Activated CD8-positive, alpha-beta memory T cell treated with anti-CD3 and anti-CD28 coated beads for 48 hours (primary cell): ENCODE data around the gene EAF1.
"Not testable (repeated sequence)": the region's sequence is repeated elsewhere in the genome, so short reads cannot be mapped to it uniquely, and the experiment has no call there.

Experiments
- DNase-seq, 3 experiments: peaks; one replicate each; pipeline ENCODE4 v3.0.0-alpha.2; 2020; ENCODE audit warnings: low read depth in 2 of 3, low spot score in 2 of 3

Gene EAF1

GRCh38 chr3:15451216-15452113, 24.1 kb downstream of the EAF1 start:
- DNase-seq = no peak

- DNase-seq = no peak
Observed at GRCh38 chr3:15452156-15452555, 24.8 kb downstream of the EAF1 start.

DNA sequence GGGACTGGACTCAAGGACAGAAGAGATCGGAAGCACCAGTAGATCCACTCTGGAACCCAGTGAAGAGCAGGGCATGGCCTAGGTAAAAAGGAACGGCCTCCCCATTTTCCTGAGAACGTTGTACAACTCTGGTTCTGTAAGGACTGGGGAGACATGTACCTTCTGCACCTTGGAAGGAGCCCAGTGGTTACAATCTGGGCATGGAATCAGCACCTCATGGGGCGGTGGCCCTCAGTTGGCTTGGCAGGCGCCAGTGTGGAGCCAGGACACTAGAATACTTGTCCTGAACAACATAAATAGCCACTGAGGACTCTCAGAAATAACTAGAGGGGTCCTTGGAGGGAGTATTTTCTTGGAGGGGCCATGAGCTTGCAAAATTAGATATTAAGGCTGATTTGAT, 25.6 kb downstream of the EAF1 start:
- DNase-seq = no peak

DNA sequence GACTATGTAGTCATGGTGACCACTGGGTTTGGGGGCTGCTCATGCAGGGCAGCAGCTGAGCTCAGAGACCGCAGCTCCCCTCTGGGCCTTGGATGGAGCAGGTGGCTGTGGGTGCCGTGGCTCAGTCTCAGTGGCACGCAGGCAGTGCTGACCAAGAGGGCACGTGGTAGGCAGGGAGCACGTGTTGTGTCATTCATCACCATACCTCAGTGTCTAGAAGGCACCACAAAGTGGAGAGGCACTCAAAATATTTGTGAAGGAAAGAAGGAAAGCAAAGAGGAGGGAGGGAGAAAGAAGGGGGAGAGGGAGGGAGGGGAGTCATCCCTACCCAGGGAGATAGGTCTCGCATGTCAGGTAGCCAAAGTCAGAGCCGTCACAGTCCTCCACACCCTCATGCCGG, 26.1 kb downstream of the EAF1 start:
- DNase-seq = no peak

- DNase-seq = no peak
Observed at GRCh38 chr3:15453991-15454625, 26.7 kb downstream of the EAF1 start.

DNA sequence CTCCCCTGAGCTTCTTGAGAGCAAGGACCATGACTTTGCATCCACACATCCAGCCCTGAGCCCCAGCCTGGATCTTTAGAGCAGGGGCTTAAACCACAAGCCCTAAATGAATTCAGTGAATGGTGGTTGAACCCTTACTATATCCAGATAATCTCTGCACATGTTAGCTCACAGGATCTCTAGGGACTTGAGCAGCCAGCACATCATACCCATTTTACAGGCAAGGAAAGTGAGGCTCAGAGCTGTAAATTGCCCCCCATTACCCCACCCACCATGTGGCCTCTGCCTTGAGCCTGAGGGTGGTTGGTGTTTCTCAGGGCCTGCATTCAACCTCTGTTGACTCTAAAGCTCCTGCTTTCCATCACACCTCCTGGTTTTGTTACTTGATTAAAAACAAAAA, 27.6 kb downstream of the EAF1 start:
- no peak for DNase-seq

DNA sequence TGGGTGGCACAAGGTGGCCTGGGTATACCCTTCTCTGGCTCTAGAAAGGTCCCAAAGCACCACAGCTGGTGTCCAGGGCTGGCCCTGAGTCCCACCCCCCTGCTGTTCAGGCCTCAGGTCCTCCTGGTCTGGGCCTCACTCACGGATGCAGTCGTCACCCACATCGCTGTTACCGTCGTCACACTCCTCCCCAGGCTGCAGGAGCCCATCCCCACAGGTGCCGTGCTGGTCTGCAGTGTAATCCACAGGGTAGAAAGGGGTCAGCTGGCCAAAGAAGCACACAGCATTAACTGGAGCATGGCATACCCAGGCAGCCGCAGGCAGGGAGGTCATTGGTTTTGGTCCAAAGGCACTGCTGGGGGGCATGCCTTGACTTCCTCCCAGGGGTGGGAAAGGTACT, 28.4 kb downstream of the EAF1 start:
- DNase-seq = no peak

DNA sequence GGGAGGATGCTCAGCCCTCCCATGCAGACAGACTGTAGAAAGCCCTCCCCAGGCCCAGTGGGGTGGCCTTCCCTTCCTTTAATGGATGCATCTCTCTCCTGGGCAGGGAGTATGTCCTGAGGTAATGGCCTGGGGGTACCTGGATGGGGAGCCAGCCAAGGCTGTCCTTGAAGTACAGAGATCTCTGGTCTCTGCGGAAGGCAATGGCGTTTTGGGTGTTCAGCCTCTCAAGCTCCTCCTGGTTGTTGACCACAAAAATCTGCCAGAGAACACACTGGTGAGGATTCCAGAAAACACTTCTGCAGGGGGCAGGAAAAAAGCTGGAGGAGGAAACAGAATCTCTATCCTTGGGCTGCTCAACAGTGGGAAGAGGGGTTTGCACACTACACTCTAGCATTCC, 28.9 kb downstream of the EAF1 start:
- no peak for DNase-seq

GRCh38 chr3:15456915-15457314, 29.5 kb downstream of the EAF1 start:
- DNase-seq = not testable (repeated sequence)

- DNase-seq = no peak
Observed at GRCh38 chr3:15458212-15458780, 30.9 kb downstream of the EAF1 start.

DNA sequence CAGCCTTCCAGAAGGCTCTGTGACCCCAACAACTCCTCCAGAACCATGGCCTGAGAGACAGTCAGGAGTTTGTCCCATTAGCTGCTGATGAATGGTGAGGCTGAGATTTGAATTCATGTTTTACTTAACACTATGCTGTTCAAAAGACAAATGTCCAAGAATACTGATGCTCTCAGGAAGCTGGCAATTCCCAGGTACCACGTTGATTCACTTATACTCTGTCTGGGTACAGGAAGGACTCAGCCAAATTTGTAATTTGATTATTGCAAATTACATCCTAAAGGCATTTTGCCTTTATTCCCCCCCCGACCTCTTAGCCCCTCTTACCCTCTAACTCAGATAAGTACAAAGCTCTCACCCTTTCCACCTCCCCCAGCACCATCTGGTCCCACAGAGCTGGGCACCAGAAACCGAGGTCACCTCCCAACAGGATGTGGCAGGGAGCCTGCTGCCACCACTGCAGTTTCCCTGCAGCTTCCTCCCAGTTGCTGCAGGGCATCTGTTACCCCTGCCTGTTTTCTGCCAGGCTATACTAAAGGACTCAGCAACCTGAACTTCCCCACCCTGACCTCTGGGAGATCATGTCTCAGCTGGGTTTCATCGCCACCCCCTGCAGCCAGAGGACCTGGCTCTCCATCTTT, 33.6 kb downstream of the EAF1 start:
- DNase-seq = no peak

- no peak for DNase-seq
Observed at GRCh38 chr3:15462451-15462850, 35.1 kb downstream of the EAF1 start.

GRCh38 chr3:15465876-15466585, 38.6 kb downstream of the EAF1 start:
- DNase-seq = no peak

DNA sequence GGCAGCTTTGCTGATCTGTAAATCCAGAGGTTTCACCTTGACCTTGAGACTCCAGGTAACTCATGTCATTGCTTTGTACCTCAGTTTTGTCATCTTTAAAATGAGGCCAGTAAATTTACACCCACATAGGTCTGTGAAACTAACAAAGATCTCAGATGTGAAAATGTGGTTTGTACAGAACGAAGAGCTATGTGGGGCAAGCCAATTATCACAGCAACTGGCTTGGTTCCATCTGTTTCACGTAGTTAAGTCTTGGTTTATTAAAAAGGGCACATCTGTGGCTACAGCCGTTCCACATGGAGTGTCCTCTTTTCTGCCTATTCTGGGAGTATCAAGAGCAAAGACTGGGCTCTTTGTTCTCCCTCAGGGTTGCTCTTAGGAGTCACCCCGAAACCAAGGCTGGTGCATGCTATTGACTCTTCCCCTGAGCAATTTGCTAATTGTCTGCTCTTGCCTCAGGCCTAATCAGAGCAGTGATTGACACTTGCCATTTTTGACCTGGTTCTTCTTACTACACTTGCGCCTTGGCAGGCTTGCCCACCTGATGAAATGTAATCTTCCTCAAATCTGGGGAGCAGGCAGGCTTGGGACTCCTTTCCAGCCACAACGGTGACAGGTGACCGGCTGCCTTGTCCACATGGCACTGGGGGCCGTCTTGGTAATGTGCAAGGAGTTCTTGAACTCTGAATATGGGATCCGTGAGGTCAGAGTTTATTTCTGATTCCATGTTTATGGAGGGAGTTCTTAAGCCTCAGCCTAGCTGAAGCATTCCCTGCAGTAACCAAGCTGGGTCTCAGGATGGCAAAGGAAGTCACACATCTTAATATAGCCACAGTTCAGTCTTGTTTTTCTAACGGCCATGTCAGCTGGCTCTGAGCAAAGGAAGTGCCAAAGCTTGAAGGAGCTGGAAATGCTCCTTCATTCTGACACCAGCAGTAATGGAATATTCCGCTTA, 40.1 kb downstream of the EAF1 start:
- no peak for DNase-seq

- DNase-seq = no peak
Observed at GRCh38 chr3:15470261-15470660, 42.9 kb downstream of the EAF1 start.

DNA sequence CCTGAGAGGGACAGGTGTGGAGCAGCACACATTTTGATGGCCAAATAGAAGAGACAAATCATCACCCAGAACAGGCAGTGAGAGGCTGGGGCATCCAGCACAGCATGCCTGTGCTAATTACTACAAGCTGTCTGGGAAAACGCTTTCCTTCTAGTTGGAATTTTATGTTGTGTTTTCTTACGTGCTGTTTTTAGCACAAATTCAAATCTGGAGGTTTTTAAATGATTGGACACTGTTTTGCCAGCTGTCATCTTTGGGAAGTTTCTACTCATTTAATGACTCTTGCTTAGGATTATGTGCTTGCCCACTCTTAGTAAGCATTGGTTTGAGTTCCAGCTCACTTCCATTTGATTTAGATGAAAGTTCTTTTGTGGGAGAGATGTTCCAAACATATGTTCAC, 43.5 kb downstream of the EAF1 start:
- no peak for DNase-seq

GRCh38 chr3:15471861-15472260, 44.5 kb downstream of the EAF1 start:
- no peak for DNase-seq

DNA sequence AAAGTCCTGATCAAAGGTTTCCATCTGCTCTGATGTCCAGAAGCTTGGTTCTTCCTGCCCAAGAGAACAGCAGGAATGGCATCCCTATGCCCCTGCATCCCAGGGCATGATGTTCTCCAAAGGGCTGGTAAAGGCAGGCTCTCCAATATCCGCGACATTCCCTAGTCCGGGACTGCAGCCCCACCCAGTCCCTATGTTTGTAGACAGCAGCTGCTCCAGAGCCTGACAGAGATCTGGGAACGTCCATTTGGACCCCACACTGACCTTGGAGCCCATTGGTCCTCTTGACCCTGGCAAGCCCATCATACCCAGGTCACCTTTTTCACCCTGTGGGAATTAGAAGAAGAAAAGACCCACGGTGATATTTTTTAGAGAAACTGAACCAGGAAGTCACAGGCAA, 47.8 kb downstream of the EAF1 start:
- DNase-seq = no peak

DNA sequence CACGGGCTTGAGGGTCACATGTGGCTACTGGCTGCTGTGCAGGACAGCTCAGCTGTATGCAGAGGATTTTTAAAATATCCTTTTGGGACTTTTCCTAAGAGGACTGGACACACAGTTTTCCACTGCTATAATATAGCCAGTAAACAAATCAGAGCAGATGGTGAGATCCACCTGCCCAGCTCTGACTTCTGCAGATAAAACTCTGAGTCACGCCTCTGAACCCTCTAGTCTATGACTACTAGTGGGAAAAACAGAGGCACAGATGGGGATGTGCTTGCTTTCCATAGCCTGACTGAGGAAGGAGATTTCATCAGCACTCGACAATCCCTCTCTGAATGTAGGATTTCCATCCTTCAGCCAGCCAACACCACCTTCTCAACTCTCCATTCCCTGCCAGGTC, 49.0 kb downstream of the EAF1 start:
- no peak for DNase-seq
